ENCODE results near the gene SLC12A5.
A peak's percentile ranks its signal among the peaks of the same experiment; 100 is the strongest.

Gene SLC12A5

GRCh38 chr20:46023148-46023484 lies 5.9 kb upstream of the SLC12A5 start:
- H3K27me3 ChIP-seq (ENCODE audit: control insufficient read depth, low read length): peaks cover 6% of the 10 kb centered on the region
- 0 out of 2 replicates have a peak overlapping the region, but pooled peaks have one; percentile 75 for H3K4me2 ChIP-seq (ENCODE audit: low read length)
- H3K4me1 ChIP-seq (ENCODE audit: control insufficient read depth, low read length): peaks cover 19% of the 10 kb centered on the region

GRCh38 chr20:46023999-46024398 lies 5.0 kb upstream of the SLC12A5 start:
- H3K9me3 ChIP-seq (ENCODE audit: control insufficient read depth, insufficient read depth, low read length): no peaks in the 10 kb centered on the region
- H3K27ac ChIP-seq (ENCODE audit: low read depth, low read length): no peak overlapping the region
- H3K79me2 ChIP-seq (ENCODE audit: control insufficient read depth, low read length): no peaks in the 10 kb centered on the region
- 0 out of 2 replicates have a peak, but pooled peaks cover 5% of the 10 kb centered on the region for H4K20me1 ChIP-seq (ENCODE audit: control insufficient read depth, insufficient read depth, low read depth, low read length)
- H3K27me3 ChIP-seq (ENCODE audit: control insufficient read depth, low read length): peaks cover 6% of the 10 kb centered on the region
- H3K36me3 ChIP-seq (ENCODE audit: control insufficient read depth, low read length): no peaks in the 10 kb centered on the region
- no peak overlapping the region for H3K4me2 ChIP-seq (ENCODE audit: low read length)
- H3K9me2 ChIP-seq (replicated peaks; ENCODE audit: control insufficient read depth, low read length): no peaks in the 10 kb centered on the region
- TF ChIP-seq CTCF (IDR thresholded peaks at IDR 0.05; ENCODE audit: low read depth, low read length, poor library complexity, severe bottlenecking) (no peak), EZH2phosphoT487 (IDR thresholded peaks at IDR 0.05; ENCODE audit: borderline replicate concordance, low read length) (no peak)
- H3F3A ChIP-seq (ENCODE audit: control insufficient read depth, insufficient read depth): no peaks in the 10 kb centered on the region
- H3K4me1 ChIP-seq (ENCODE audit: control insufficient read depth, low read length): peaks cover 19% of the 10 kb centered on the region
- H3K4me3 ChIP-seq (ENCODE audit: low read length): no peak overlapping the region

More at GRCh38 chr20:46023148-46023484, 5.9 kb upstream of the SLC12A5 start:
- TF ChIP-seq CTCF (IDR thresholded peaks at IDR 0.05; ENCODE audit: low read depth, low read length, poor library complexity, severe bottlenecking): no peak
- TF ChIP-seq EZH2phosphoT487 (IDR thresholded peaks at IDR 0.05; ENCODE audit: borderline replicate concordance, low read length): no peak
- Histone ChIP-seq H3F3A (ENCODE audit: control insufficient read depth, insufficient read depth) (no peaks in the 10 kb centered on the region), H3K9me2 (replicated peaks; ENCODE audit: control insufficient read depth, low read length) (no peaks in the 10 kb centered on the region), H3K27ac (ENCODE audit: low read depth, low read length) (no peak overlapping the region), H3K4me3 (ENCODE audit: low read length) (no peak overlapping the region), H3K79me2 (ENCODE audit: control insufficient read depth, low read length) (no peaks in the 10 kb centered on the region), H3K9me3 (ENCODE audit: control insufficient read depth, insufficient read depth, low read length) (no peaks in the 10 kb centered on the region), H3K36me3 (ENCODE audit: control insufficient read depth, low read length) (no peaks in the 10 kb centered on the region), H4K20me1 (ENCODE audit: control insufficient read depth, insufficient read depth, low read depth, low read length) (0 out of 2 replicates have a peak, but pooled peaks cover 5% of the 10 kb centered on the region)

DNA sequence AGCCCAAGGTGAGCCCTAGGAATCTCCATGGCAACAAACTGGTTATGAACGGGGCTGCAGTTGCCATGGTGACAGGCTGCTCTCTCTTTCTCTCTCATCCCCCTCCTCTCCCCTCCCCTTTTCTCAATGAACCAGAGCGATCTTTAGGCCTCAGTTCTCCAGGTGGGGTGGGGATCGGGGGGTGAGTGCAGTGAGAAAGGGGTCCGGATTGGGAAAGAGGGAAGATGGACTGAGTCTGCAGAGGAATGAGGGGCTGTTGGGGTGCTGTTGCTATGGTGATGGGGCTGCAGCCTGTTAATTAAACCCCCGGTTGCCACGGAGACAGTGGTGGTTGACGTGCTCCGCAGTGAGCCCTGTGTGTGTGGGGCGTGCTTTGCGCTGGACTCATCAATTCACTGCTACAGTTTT lies 3.6 kb upstream of the SLC12A5 start:
- H3K27me3 ChIP-seq (ENCODE audit: control insufficient read depth, low read length): peaks cover 6% of the 10 kb centered on the region
- no peaks in the 10 kb centered on the region for H3K36me3 ChIP-seq (ENCODE audit: control insufficient read depth, low read length)
- no peak overlapping the region for H3K4me2 ChIP-seq (ENCODE audit: low read length)
- no peak for TF ChIP-seq CTCF (IDR thresholded peaks at IDR 0.05; ENCODE audit: low read depth, low read length, poor library complexity, severe bottlenecking)
- TF ChIP-seq EZH2phosphoT487 (IDR thresholded peaks at IDR 0.05; ENCODE audit: borderline replicate concordance, low read length): no peak
- 0 out of 2 replicates have a peak, but pooled peaks cover 5% of the 10 kb centered on the region for H4K20me1 ChIP-seq (ENCODE audit: control insufficient read depth, insufficient read depth, low read depth, low read length)
- H3K4me3 ChIP-seq (ENCODE audit: low read length): no peak overlapping the region
- H3K9me2 ChIP-seq (replicated peaks; ENCODE audit: control insufficient read depth, low read length): no peaks in the 10 kb centered on the region
- H3K79me2 ChIP-seq (ENCODE audit: control insufficient read depth, low read length): no peaks in the 10 kb centered on the region
- H3K27ac ChIP-seq (ENCODE audit: low read depth, low read length): no peak overlapping the region
- no peaks in the 10 kb centered on the region for H3F3A ChIP-seq (ENCODE audit: control insufficient read depth, insufficient read depth)
- peaks cover 18% of the 10 kb centered on the region for H3K4me1 ChIP-seq (ENCODE audit: control insufficient read depth, low read length)
- no peaks in the 10 kb centered on the region for H3K9me3 ChIP-seq (ENCODE audit: control insufficient read depth, insufficient read depth, low read length)
